Caco-2 (cell line): Measurements from ENCODE around the gene ARMC5. TPM values are rescaled to one million over a fixed set of nuclear protein-coding genes. Genes with fewer than 3 reads are reported as not detected.

Experiments used
- Bru-seq: library from RNA; stranded (reverse); fragments of 400-500 nt; gene quantifications from one replicate; lab custom pipeline; 2021; lab: Mats Ljungman, UMichigan
- BruChase-seq, 2 experiments: library from RNA; stranded (reverse); fragments of 400-500 nt; gene quantifications; one replicate each; lab custom pipeline; 2021; lab: Mats Ljungman, UMichigan
- BruUV-seq: library from RNA; stranded (reverse); fragments of 400-500 nt; replicated peaks from 2 replicates; lab custom pipeline; 2021; lab: Mats Ljungman, UMichigan
- CTCF ChIA-PET: fragments of 300-600 bp; sonication (Branson Sonifier 250); formaldehyde crosslinking; loops from one replicate; lab custom pipeline; 2022; ENCODE audit warnings: antibody characterized with exemption; lab: Charles Lee
- POLR2A ChIA-PET: fragments of 300-600 bp; sonication (Branson Sonifier 250); formaldehyde crosslinking; loops from one replicate; lab custom pipeline; 2022; ENCODE audit warnings: antibody characterized with exemption; lab: Charles Lee
- DNase-seq, 2 experiments: peaks; one replicate each; pipeline versions ENCODE4 v3.0.0 to v3.0.0-alpha.2; 2020 to 2022
- H3K27me3 ChIP-seq: replicated peaks from 2 replicates; pipeline ENCODE4 v1.6.0; 2011; ENCODE audit warnings: low read length; ENCODE audit not compliant: control insufficient read depth, insufficient read depth
- H3K36me3 ChIP-seq: 2 replicates; pipeline ENCODE4 v1.5.1; 2011; ENCODE audit warnings: low read length; ENCODE audit not compliant: control insufficient read depth, insufficient read depth
- H3K4me1 ChIP-seq: fragments of 250-450 bp; sonication (Bioruptor Pico); 2 replicates; pipeline ENCODE4 v1.5.1; 2020; ENCODE audit warnings: mild to moderate bottlenecking
- H3K4me3 ChIP-seq: 2 replicates; pipeline ENCODE4 v1.5.1; 2011; ENCODE audit warnings: low read depth, mild to moderate bottlenecking, control low read depth, low read length
- H3K9me3 ChIP-seq: fragments of 250-450 bp; sonication (Bioruptor Pico); 2 replicates; pipeline ENCODE4 v1.5.1; 2020; ENCODE audit warnings: mild to moderate bottlenecking, moderate library complexity
- H3K27ac Mint-ChIP-seq: one replicate; pipeline ENCODE4 v1.8.0; 2022; ENCODE audit warnings: mixed read lengths; ENCODE audit not compliant: unreplicated experiment
- H3K27me3 Mint-ChIP-seq: one replicate; pipeline ENCODE4 v1.8.0; 2022; ENCODE audit warnings: mixed read lengths; ENCODE audit not compliant: insufficient read depth, unreplicated experiment
- H3K36me3 Mint-ChIP-seq: one replicate; pipeline ENCODE4 v1.8.0; 2022; ENCODE audit warnings: mild to moderate bottlenecking, mixed read lengths; ENCODE audit not compliant: insufficient read depth, unreplicated experiment
- H3K4me1 Mint-ChIP-seq: one replicate; pipeline ENCODE4 v1.8.0; 2022; ENCODE audit warnings: low read depth, mixed read lengths; ENCODE audit not compliant: unreplicated experiment
- H3K4me3 Mint-ChIP-seq: one replicate; pipeline ENCODE4 v1.8.0; 2022; ENCODE audit warnings: mild to moderate bottlenecking, moderate library complexity, mixed read lengths; ENCODE audit not compliant: unreplicated experiment
- H3K9me3 Mint-ChIP-seq: one replicate; pipeline ENCODE4 v1.8.0; 2022; ENCODE audit warnings: mixed read lengths; ENCODE audit not compliant: unreplicated experiment
- intact Hi-C: fragments of 100-400 bp; cut with micrococcal nuclease; formaldehyde crosslinking; loops from one replicate; pipeline ENCODE4 v1.10.0; 2022; ENCODE audit not compliant: unreplicated experiment
- long read RNA-seq: library from polyadenylated mRNA; stranded (forward); transcript quantifications from one replicate; pipeline ENCODE4 v2.0.0, GENCODE V29; 2022
- total RNA-seq: library from RNA; stranded (reverse); gene quantifications from 2 replicates; pipeline ENCODE4 v1.2.3, GENCODE V29; 2022
- TF ChIP-seq, protein P1 (sequence below), 2 experiments: fragments of 200-600 bp in 1 of 2; IDR thresholded peaks; 1 replicate in 1 of 2; 2 replicates in 1 of 2; pipeline versions ENCODE4 v1.5.1 to v1.8.0; 2011 to 2022; ENCODE audit warnings: antibody characterized with exemption in 1 of 2, control low read depth in 1 of 2, inconsistent platforms in 1 of 2, low read depth in 1 of 2, low read length in 1 of 2, mild to moderate bottlenecking in 1 of 2, moderate library complexity in 1 of 2; ENCODE audit not compliant: insufficient read depth in 1 of 2, severe bottlenecking in 1 of 2, unreplicated experiment in 1 of 2

Gene ARMC5, protein sequence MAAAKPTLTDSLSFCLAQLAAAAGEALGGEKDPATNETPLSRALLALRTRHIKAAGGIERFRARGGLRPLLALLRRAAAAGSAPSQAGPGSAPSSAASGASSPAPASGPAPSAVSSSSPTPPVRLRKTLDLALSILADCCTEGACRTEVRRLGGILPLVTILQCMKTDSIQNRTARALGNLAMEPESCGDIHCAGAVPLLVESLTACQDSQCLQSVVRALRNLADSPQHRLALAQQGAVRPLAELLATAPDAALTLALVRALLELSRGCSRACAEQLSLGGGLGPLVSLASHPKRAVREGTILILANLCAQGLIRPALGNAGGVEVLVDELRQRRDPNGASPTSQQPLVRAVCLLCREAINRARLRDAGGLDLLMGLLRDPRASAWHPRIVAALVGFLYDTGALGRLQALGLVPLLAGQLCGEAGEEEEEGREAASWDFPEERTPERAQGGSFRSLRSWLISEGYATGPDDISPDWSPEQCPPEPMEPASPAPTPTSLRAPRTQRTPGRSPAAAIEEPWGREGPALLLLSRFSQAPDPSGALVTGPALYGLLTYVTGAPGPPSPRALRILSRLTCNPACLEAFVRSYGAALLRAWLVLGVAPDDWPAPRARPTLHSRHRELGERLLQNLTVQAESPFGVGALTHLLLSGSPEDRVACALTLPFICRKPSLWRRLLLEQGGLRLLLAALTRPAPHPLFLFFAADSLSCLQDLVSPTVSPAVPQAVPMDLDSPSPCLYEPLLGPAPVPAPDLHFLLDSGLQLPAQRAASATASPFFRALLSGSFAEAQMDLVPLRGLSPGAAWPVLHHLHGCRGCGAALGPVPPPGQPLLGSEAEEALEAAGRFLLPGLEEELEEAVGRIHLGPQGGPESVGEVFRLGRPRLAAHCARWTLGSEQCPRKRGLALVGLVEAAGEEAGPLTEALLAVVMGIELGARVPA
- total RNA-seq (9.7 and 10.2 TPM in 2 replicates), Bru-seq, nascent RNA (percentile 53 among the genes with signal in this experiment), BruChase-seq, experiment 1, labeled RNA remaining after a 2-hour chase (percentile 55 among the genes with signal in this experiment), BruChase-seq, experiment 2, labeled RNA remaining after a 6-hour chase (percentile 53 among the genes with signal in this experiment)
- long read RNA-seq, full-length matches to known transcripts, result 10 of 20 reads
- long read RNA-seq, partial matches to known transcripts, result 6 of 20 reads
- long read RNA-seq, other reads (novel, unspliced or antisense), result 4 of 20 reads

DNA sequence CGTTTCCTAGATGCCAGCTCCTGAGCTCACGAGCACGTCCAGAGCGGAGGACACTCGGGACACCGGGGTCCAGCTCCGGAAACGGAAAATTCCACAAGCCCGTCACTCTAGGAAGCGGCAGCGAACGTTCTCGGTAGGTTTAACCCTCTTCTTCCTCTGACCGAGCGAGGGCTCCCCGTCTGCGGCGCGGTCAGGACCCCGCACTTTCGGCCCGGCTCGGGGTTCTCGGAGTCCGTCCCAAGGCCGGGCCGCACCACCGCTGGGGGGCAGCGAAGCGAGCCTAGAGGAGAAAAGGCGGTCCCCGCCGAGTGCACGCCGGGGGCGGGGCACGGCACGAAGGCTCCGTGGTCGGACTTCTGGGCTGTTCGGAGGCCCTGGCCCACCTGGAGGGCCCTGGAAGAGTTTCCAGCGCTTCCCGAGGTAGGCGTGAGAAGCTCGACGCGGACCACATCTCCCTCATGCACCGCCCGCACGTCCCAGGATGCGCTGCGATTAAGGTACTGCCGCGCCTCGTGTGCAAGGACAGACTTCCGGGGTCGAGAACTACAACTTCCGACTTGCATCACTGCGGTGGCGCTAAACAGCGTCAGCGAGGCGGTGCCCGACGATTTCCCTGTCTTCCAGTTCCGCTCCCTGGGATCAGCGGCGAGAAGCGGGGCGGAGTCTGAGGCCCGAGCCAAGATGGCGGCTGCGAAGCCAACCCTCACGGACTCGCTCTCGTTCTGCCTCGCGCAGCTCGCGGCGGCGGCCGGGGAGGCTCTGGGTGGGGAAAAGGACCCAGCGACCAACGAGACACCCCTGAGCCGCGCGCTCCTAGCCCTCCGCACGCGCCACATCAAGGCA, at the start of gene ARMC5:
Gene ARMC5 (plus strand): TSS at position 658 of the 843 bp plus-strand sequence. CDS start 24 bp downstream, at position 682.
- DNase-seq, result peak; percentile 95 to 97
- Histone ChIP-seq H3K36me3 (peaks cover 1% of the 10 kb centered on the region; the same call in 1 of the 2 replicates), H3K27me3 (no peaks in the 10 kb centered on the region), H3K4me3 (peak within 1 kb of the TSS; percentile 78), H3K9me3 (no peaks in the 10 kb centered on the region), H3K4me1 (peaks cover 13% of the 10 kb centered on the region; the same call in 1 of the 2 replicates)
- Mint-ChIP-seq H3K4me3 (peak within 1 kb of the TSS; percentile 79), H3K27ac (peak within 1 kb of the TSS; percentile 85), H3K4me1 (peaks cover 6% of the 10 kb centered on the region), H3K36me3 (peaks cover 22% of the 10 kb centered on the region), H3K9me3 (no peaks in the 10 kb centered on the region), H3K27me3 (no peaks in the 10 kb centered on the region)
- BruUV-seq, result TSS peak; percentile 36
- intact Hi-C loops, result loop anchor here (1.0 to 10.0 kb wide), 6 partner anchors 18 to 416 kb away; partner anchors contain the start of genes PRSS8, ZNF267, ZNF646 and ZNF668
- POLR2A ChIA-PET, result interaction anchor here (0.7 to 3.5 kb wide), 10 partner anchors 13 to 414 kb away, joined by 5 to 30 read pairs (median 10); partner anchors contain the start of genes FUS, KAT8, RUSF1 and TGFB1I1
- TF ChIP-seq, protein P1, sequence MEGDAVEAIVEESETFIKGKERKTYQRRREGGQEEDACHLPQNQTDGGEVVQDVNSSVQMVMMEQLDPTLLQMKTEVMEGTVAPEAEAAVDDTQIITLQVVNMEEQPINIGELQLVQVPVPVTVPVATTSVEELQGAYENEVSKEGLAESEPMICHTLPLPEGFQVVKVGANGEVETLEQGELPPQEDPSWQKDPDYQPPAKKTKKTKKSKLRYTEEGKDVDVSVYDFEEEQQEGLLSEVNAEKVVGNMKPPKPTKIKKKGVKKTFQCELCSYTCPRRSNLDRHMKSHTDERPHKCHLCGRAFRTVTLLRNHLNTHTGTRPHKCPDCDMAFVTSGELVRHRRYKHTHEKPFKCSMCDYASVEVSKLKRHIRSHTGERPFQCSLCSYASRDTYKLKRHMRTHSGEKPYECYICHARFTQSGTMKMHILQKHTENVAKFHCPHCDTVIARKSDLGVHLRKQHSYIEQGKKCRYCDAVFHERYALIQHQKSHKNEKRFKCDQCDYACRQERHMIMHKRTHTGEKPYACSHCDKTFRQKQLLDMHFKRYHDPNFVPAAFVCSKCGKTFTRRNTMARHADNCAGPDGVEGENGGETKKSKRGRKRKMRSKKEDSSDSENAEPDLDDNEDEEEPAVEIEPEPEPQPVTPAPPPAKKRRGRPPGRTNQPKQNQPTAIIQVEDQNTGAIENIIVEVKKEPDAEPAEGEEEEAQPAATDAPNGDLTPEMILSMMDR (IDR thresholded peaks at IDR 0.05; ENCODE audit: insufficient read depth in 1 of 2, low read depth in 1 of 2, low read length in 1 of 2, severe bottlenecking in 1 of 2, unreplicated experiment in 1 of 2), result peak; percentile 63 to 79
- CTCF ChIA-PET, result interaction anchor here (0.7 to 4.3 kb wide), 12 partner anchors 15 to 1446 kb away, joined by 3 to 33 read pairs (median 3); partner anchors contain the start of genes ZNF668 and ZNF843

DNA sequence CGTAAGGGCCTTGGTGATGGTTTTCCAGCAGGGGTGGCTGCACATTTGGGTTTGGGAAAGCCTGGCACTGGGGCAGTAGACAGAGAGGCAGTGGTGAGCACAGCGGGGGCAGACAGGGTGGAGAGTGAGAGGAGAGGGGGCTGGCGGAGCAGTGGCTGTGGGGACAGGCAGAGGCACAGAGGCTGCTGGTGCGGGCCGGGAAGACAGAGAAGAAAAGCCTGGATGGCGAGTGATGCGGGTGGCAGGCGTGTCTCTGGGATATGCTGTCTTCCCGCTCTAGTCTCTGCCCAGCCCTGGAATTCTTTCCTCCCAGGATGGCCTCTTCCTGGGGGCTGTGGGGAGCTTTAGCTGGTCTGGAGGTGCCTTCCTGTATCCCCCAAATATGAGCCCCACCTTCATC, 49.2 kb upstream of the ARMC5 start:
- H3K36me3 Mint-ChIP-seq, result no peaks in the 10 kb centered on the region
- CTCF ChIA-PET, result no interaction called here
- Histone ChIP-seq H3K27me3 (no peaks in the 10 kb centered on the region), H3K36me3 (no peaks in the 10 kb centered on the region), H3K9me3 (no peaks in the 10 kb centered on the region), H3K4me3 (no peak overlapping the region), H3K4me1 (no peaks in the 10 kb centered on the region)
- TF ChIP-seq, protein P1 (IDR thresholded peaks at IDR 0.05; ENCODE audit: insufficient read depth in 1 of 2, low read depth in 1 of 2, low read length in 1 of 2, severe bottlenecking in 1 of 2, unreplicated experiment in 1 of 2), result no peak
- no TSS peak for BruUV-seq
- intact Hi-C loops, result no loop called here
- H3K4me3 Mint-ChIP-seq, result no peak overlapping the region
- H3K4me1 Mint-ChIP-seq, result no peaks in the 10 kb centered on the region
- H3K27ac Mint-ChIP-seq, result no peak overlapping the region
- H3K9me3 Mint-ChIP-seq, result no peaks in the 10 kb centered on the region
- POLR2A ChIA-PET, result no interaction called here
- H3K27me3 Mint-ChIP-seq, result peaks cover 25% of the 10 kb centered on the region
- DNase-seq, result no peak
